Left lobe of liver (tissue), 2 donors: Measurements from ENCODE around the gene PHF19. TPM values are rescaled to one million over a fixed set of nuclear protein-coding genes. Genes with fewer than 3 reads are reported as not detected.

Experiments used
- ATAC-seq: fragments of 200-7000 bp; cut with Tn5 transposase; one replicate; pipeline ENCODE4 v1.9.1; 2020; ENCODE audit warnings: mild to moderate bottlenecking, moderate library complexity
- DNase-seq: peaks from one replicate; pipeline ENCODE4 v3.0.0-alpha.2; 2020; ENCODE audit warnings: low spot score
- total RNA-seq: library from RNA; stranded (reverse); gene quantifications from one replicate; pipeline ENCODE4 v1.2.1, GENCODE V29; 2021
- donor health status: DM: no; HTN: no; CAD: no; lungs with moderate emphysema.
- donor health status: DM: no; HTN: yes; CAD: no.

PHF19 gene
- 2.4 TPM for total RNA-seq

GRCh38 chr9:120876842-120877240 is at the start of gene PHF19:
PHF19 (minus strand) TSS chr9:120877188; CDS start chr9:120874741, 2,447 bp downstream.
- ATAC-seq: peak; percentile 5
- no peak for DNase-seq

- ATAC-seq (no peak), DNase-seq (no peak)
These were observed 49.5 kb upstream of the PHF19 start, which contains the start of gene TRAF1 for GRCh38 chr9:120926397-120926928. TRAF1 (minus strand) TSS chr9:120926796; CDS start chr9:120926075, 721 bp downstream.

- DNase-seq: no peak
- no peak for ATAC-seq
These were observed 48.8 kb upstream of the PHF19 start for GRCh38 chr9:120925535-120926396.

GRCh38 chr9:120924698-120925534 is 47.9 kb upstream of the PHF19 start:
- ATAC-seq: no peak
- DNase-seq: no peak

- ATAC-seq (no peak), DNase-seq (no peak)
These were observed 46.8 kb upstream of the PHF19 start for GRCh38 chr9:120923620-120924328.

GRCh38 chr9:120922404-120923195 is 45.6 kb upstream of the PHF19 start:
- DNase-seq (no peak), ATAC-seq (no peak)

GRCh38 chr9:120921661-120922181 is 44.7 kb upstream of the PHF19 start:
- ATAC-seq: no peak
- no peak for DNase-seq

- ATAC-seq (no peak), DNase-seq (no peak)
These were observed 43.8 kb upstream of the PHF19 start for GRCh38 chr9:120920806-120921178.

- peak; percentile 77 for ATAC-seq
- no peak for DNase-seq
These were observed 43.1 kb upstream of the PHF19 start for GRCh38 chr9:120919843-120920805.

- DNase-seq (no peak), ATAC-seq (peak; percentile 9)
These were observed 42.2 kb upstream of the PHF19 start for GRCh38 chr9:120918931-120919842.

- ATAC-seq (no peak), DNase-seq (no peak)
These were observed 41.2 kb upstream of the PHF19 start for GRCh38 chr9:120917929-120918762.

GRCh38 chr9:120916991-120917880 is 40.2 kb upstream of the PHF19 start:
- no peak for DNase-seq
- no peak for ATAC-seq

GRCh38 chr9:120916588-120916987 is 39.6 kb upstream of the PHF19 start:
- ATAC-seq (peak; percentile 81), DNase-seq (peak; percentile 63)

- no peak for DNase-seq
- no peak for ATAC-seq
These were observed 39.0 kb upstream of the PHF19 start for GRCh38 chr9:120915854-120916470.

GRCh38 chr9:120914953-120915352 is 38.0 kb upstream of the PHF19 start:
- DNase-seq (no peak), ATAC-seq (no peak)
